Activated CD4-positive, alpha-beta T cell treated with anti-CD3 and anti-CD28 coated beads for 1 hour (primary cell): ENCODE data around the gene RASAL3.
A peak's percentile ranks its signal among the peaks of the same experiment; 100 is the strongest.
"Not testable (repeated sequence)": the region's sequence is repeated elsewhere in the genome, so short reads cannot be mapped to it uniquely, and the experiment has no call there.

Experiments
- DNase-seq: peaks from one replicate; pipeline ENCODE4 v3.0.0-alpha.2; 2020

Gene RASAL3

DNA sequence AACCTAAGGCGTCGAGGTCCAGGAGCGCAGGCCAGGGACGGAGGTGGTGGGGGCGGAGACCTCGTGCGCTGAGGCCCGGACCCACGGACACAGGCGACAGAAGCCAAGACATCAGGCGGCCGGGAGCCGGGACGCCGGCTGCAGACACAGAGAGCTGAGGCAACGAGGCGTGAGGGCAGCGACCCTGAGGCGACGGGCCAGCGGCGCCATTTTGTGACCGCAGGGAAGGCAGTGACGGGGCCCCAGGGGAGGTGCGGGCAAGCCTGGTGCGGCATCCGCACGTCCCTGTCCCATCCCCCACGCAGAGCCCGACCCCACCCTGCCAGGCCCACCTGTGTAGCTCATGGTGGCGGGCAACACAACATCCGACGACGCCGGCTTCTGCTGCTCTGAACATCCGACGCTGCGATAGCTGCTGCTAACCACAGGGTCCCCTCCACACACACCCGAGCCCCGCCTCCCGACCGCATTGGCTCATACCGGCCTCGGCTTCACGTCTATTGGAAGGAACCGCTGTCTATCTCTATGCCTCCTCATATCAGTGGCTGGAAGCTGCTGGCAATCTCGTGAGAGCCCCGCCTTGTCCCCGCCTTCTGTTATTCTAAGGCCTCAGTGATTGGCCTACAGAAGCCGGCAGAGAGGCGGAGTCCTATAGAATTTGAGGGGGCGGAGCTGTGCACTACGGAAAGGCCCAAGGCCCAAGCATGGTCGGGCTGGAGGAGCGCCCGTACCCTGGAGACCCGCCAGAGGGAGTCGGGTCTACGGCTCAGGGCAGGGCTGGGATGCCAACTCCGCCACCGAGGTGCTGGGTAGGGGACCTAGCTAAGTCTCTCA, 45.5 kb downstream of the RASAL3 start, which contains the start of gene AKAP8L:
TSS of gene AKAP8L (minus strand) at position 410 of the 834 bp plus-strand sequence. CDS start at position 345, 65 bp downstream.
- peak; percentile 97 for DNase-seq

- DNase-seq = no peak
Measured at GRCh38 chr19:15418231-15418578, 46.1 kb downstream of the RASAL3 start.

- DNase-seq = no peak
Measured at GRCh38 chr19:15417699-15418098, 46.6 kb downstream of the RASAL3 start.

DNA sequence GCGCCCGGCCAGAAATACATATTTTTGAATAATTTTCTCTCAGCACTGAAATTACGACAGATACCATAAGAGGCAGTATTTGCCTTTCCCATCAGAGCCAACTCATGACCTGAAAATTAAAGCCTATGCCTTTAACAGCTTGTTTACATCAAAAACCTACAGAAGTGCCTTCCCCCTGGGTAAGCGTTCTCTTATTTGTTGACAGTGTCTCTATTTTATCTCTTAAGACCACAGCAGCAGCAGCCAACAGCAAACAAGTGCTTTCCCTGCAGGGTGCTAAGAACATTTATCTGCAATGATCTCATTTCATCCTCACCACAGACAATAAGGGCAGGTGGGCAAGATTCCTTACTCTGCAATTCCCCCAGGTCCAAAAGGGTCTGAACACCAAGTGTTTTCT, 51.5 kb downstream of the RASAL3 start:
- no peak for DNase-seq

DNA sequence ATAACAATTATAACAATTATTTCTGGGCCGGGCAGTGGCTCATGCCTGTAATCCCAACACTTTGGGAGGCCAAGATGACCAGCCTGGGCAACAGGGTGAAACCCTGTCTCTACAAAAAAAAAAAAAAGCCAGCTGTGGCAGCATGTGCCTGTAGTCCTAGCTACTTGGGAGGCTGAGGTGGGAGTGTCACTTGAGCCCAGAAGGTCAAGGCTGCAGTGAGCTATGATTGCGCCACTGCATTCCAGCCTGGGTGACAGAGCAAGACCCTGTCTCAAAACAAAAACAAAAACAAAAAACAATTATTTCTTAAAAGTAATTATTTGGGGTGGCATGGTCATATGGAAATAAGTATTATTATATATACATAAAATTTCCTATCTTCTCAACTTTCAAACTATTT, 53.0 kb downstream of the RASAL3 start:
- not testable (repeated sequence) for DNase-seq

- DNase-seq = no peak
Measured at GRCh38 chr19:15404780-15405211, 59.5 kb downstream of the RASAL3 start.

- no peak for DNase-seq
Measured at GRCh38 chr19:15404097-15404779, 60.1 kb downstream of the RASAL3 start.

DNA sequence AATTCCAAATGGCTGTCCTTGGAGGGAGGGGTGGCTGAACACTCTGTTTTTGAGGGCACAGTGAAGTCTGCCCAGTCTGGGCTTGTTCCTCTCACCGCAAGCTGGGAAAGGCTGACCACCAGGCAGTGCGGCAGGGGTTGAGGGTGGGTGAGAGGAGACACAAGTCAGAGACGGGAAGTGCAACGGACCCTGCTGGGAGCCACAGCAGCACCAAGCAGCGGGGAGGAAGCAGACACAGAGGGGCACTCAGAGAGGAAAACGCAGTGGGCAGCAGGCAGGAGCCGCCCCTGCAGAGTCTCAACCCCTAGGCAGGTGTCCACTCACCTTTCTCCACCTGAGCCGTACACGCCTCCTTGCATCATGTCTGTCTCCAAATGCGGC, 61.2 kb downstream of the RASAL3 start:
- DNase-seq = no peak

- no peak for DNase-seq
Measured at GRCh38 chr19:15402411-15403150, 61.8 kb downstream of the RASAL3 start.
